SH-SY5Y (cell line): ENCODE measurements around the gene CELSR1.

Source experiments
- GATA2 ChIP-seq: IDR thresholded peaks from 2 replicates; pipeline ENCODE4 v1.6.1; 2011; ENCODE audit warnings: mild to moderate bottlenecking, low read depth, low read length
- GATA3 ChIP-seq: IDR thresholded peaks from 2 replicates; pipeline ENCODE4 v1.6.1; 2011; ENCODE audit warnings: low read depth, mild to moderate bottlenecking, low read length, moderate library complexity

- TF ChIP-seq GATA2 (no peak), GATA3 (no peak)
Measured at GRCh38 chr22:46394622-46395021, 142.8 kb downstream of the CELSR1 start.
